Loucy (cell line): ENCODE results near the gene SH2D4B.

Experiments used
- H2AFZ ChIP-seq: fragments of 200-600 bp; sonication (generic); 2 replicates; pipeline ENCODE4 v1.6.0; 2016; ENCODE audit warnings: antibody characterized with exemption, mild to moderate bottlenecking, low read length, moderate library complexity
- H3F3A ChIP-seq: fragments of 200-600 bp; 2 replicates; pipeline ENCODE4 v1.6.0; 2016; ENCODE audit warnings: antibody characterized with exemption, low read depth, mild to moderate bottlenecking
- H3K27me3 ChIP-seq: fragments of 200-600 bp; sonication (generic); 2 replicates; pipeline ENCODE4 v1.6.1; 2014; ENCODE audit warnings: low read length, mild to moderate bottlenecking; ENCODE audit not compliant: insufficient read depth, poor library complexity, severe bottlenecking
- H3K36me3 ChIP-seq: fragments of 200-600 bp; sonication (generic); 2 replicates; pipeline ENCODE4 v1.6.1; 2016; ENCODE audit warnings: low read length; ENCODE audit not compliant: insufficient read depth
- H3K4me1 ChIP-seq: fragments of 200-600 bp; sonication (generic); 2 replicates; pipeline ENCODE4 v1.5.1; 2014; ENCODE audit warnings: low read length, mild to moderate bottlenecking; ENCODE audit not compliant: insufficient read depth, poor library complexity, severe bottlenecking
- H3K4me2 ChIP-seq: fragments of 200-600 bp; sonication (generic); 2 replicates; pipeline ENCODE4 v1.6.0; 2014; ENCODE audit warnings: antibody characterized with exemption, low read length, low read depth, mild to moderate bottlenecking; ENCODE audit not compliant: poor library complexity, severe bottlenecking
- H3K4me3 ChIP-seq: fragments of 200-600 bp; sonication (generic); 2 replicates; pipeline ENCODE4 v1.5.1; 2014; ENCODE audit warnings: low read length, mild to moderate bottlenecking, mixed read lengths; ENCODE audit not compliant: poor library complexity, severe bottlenecking
- H3K79me2 ChIP-seq: fragments of 200-600 bp; sonication (generic); 2 replicates; pipeline ENCODE4 v1.6.1; 2014; ENCODE audit warnings: low read length; ENCODE audit not compliant: insufficient read depth
- H3K9ac ChIP-seq: fragments of 200-600 bp; sonication (generic); 2 replicates; pipeline ENCODE4 v1.6.0; 2014; ENCODE audit warnings: mild to moderate bottlenecking, low read depth, low read length, moderate library complexity; ENCODE audit not compliant: poor library complexity, severe bottlenecking
- H3K9me2 ChIP-seq: fragments of 200-600 bp; sonication (generic); replicated peaks from 2 replicates; pipeline ENCODE4 v1.6.1; 2016; ENCODE audit warnings: low read depth, low read length, mixed read lengths
- H3K9me3 ChIP-seq: fragments of 200-600 bp; sonication (generic); 2 replicates; pipeline ENCODE4 v1.6.1; 2014; ENCODE audit warnings: mild to moderate bottlenecking, antibody characterized with exemption, low read length, low read depth; ENCODE audit not compliant: insufficient read depth
- H4K20me1 ChIP-seq: fragments of 200-600 bp; sonication (generic); 2 replicates; pipeline ENCODE4 v1.6.0; 2014; ENCODE audit warnings: antibody characterized with exemption, low read length, mild to moderate bottlenecking; ENCODE audit not compliant: insufficient read depth, poor library complexity, severe bottlenecking
- CTCF ChIP-seq: fragments of 200-600 bp; sonication (generic); conservative IDR thresholded peaks from 2 replicates; pipeline ENCODE4 v1.5.1; 2014; ENCODE audit warnings: mild to moderate bottlenecking, antibody characterized with exemption, low read length
- EZH2phosphoT487 ChIP-seq: fragments of 200-600 bp; IDR thresholded peaks from 2 replicates; pipeline ENCODE4 v1.6.1; 2018; ENCODE audit warnings: antibody characterized with exemption, mild to moderate bottlenecking, moderate library complexity, borderline replicate concordance

The SH2D4B gene

GRCh38 chr10:80545258-80545881, 7.7 kb downstream of the SH2D4B start:
- no peak for TF ChIP-seq CTCF
- no peak for TF ChIP-seq EZH2phosphoT487
- Histone ChIP-seq H3K36me3 (no peaks in the 10 kb centered on the region), H3K9me3 (no peaks in the 10 kb centered on the region), H3K27me3 (no peaks in the 10 kb centered on the region), H3K4me3 (no peak overlapping the region), H3K4me2 (no peak overlapping the region), H3F3A (no peaks in the 10 kb centered on the region), H4K20me1 (no peaks in the 10 kb centered on the region), H3K79me2 (no peaks in the 10 kb centered on the region), H3K9ac (no peak overlapping the region), H3K4me1 (peaks cover 15% of the 10 kb centered on the region), H2AFZ (no peak overlapping the region), H3K9me2 (no peaks in the 10 kb centered on the region)

GRCh38 chr10:80552151-80552646, 14.5 kb downstream of the SH2D4B start:
- no peaks in the 10 kb centered on the region for H3K9me3 ChIP-seq
- no peaks in the 10 kb centered on the region for H3K27me3 ChIP-seq
- H3K9ac ChIP-seq: no peak overlapping the region
- no peaks in the 10 kb centered on the region for H3K4me1 ChIP-seq
- no peaks in the 10 kb centered on the region for H3F3A ChIP-seq
- no peaks in the 10 kb centered on the region for H3K79me2 ChIP-seq
- H3K36me3 ChIP-seq: no peaks in the 10 kb centered on the region
- no peak overlapping the region for H3K4me2 ChIP-seq
- H2AFZ ChIP-seq: no peak overlapping the region
- TF ChIP-seq EZH2phosphoT487 (no peak), CTCF (no peak)
- H4K20me1 ChIP-seq: no peaks in the 10 kb centered on the region
- H3K4me3 ChIP-seq: no peak overlapping the region
- H3K9me2 ChIP-seq: no peaks in the 10 kb centered on the region

GRCh38 chr10:80553436-80553835, 15.7 kb downstream of the SH2D4B start:
- no peaks in the 10 kb centered on the region for H3K79me2 ChIP-seq

More at GRCh38 chr10:80553436-80553835, 15.7 kb downstream of the SH2D4B start:
- Histone ChIP-seq H3K9ac (no peak overlapping the region), H3K4me1 (no peaks in the 10 kb centered on the region), H4K20me1 (no peaks in the 10 kb centered on the region), H3K9me2 (no peaks in the 10 kb centered on the region), H2AFZ (no peak overlapping the region), H3K4me2 (no peak overlapping the region), H3K9me3 (no peaks in the 10 kb centered on the region), H3F3A (no peaks in the 10 kb centered on the region), H3K4me3 (no peak overlapping the region), H3K27me3 (no peaks in the 10 kb centered on the region), H3K36me3 (no peaks in the 10 kb centered on the region)
- TF ChIP-seq EZH2phosphoT487 (no peak), CTCF (no peak; the same call in 1 of the 2 replicates)
